Hematopoietic multipotent progenitor cell (in vitro differentiated cells): ENCODE results near the gene RGS11. TPM values are rescaled to one million over a fixed set of nuclear protein-coding genes. Genes with fewer than 3 reads are reported as not detected.
"Not testable (repeated sequence)": the region's sequence is repeated elsewhere in the genome, so short reads cannot be mapped to it uniquely, and the experiment has no call there.

Source experiments
- DNase-seq, 3 donors: peaks; one replicate each; pipeline ENCODE4 v3.0.0-alpha.2; 2011 to 2015; ENCODE audit warnings: low read depth in 2 of 3, low spot score in 2 of 3
- total RNA-seq: library from RNA; depleted of rRNA; stranded (reverse); fragments of >200 nt; gene quantifications from one replicate; pipeline ENCODE4 v1.2.3, GENCODE V29; 2012

RGS11 gene
- total RNA-seq, 1 donor, result 1.3 TPM

DNA sequence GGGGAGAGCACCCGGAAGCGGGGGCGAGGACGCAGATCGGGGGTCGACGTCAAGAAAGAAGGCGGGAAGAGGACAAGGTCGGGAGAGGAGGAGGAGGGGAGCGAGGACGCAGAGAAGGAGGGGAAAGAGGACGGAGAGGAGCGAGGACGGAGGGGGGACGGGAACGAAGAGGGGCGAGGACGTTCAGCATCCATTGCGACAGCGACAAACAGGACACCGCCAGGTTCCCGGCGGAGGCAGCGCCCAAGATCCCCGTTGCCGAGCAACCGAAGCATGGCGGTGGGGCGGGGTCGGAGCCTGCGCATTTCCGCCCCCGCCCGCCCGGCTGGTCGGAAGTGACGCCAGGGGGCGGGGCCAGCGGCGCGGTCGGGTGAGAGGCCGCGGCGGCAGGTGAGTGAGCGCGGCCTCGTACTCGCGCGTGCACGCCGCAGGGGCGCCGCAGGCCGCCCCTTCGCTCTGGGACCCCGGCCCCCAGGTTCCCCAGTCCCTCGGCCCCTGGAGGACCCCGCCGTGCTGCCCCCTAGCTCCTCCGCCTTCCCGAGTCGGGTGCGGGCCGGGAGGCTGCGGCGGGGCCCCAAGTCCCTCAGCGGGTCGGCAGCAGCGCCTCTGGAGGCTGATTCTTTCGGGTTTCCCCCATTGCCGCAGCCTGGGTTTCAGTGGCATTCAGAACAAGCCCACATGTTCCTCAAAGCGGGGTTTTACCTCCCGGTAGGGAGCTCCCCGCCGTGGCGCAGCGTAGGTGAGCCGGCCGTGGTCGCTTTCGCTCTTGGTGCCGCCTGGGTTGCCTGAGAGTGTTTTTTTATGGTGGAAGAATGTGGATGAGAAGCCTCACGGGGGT is 41.1 kb downstream of the RGS11 start, which contains the start of gene FAM234A:
Gene FAM234A, plus strand, starts transcription at position 354 of the 838 bp plus-strand sequence. CDS start 19,593 bp downstream, outside the sequence.
- DNase-seq, result peak; percentile 94 to 96 (median 95)

DNA sequence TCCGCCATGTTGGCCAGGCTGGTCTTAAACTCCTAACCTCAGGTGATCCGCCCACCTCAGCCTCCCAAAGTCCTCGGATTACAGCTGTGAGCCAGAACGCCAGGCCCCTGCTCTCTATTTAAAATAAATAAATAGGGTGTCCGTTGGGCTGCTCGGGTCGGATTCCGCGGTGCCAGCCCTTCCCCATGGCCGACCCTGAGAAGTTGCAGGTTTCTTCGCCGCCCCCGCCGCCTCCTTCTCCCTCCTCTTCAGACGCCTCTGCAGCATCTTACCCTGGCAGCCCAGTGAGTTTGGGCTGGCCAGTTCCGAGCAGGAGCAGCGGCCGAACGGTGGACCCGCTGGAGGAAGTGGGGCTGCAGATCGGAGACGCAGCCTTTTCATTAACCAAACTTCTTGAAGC is 44.8 kb downstream of the RGS11 start:
- DNase-seq, result no peak

DNA sequence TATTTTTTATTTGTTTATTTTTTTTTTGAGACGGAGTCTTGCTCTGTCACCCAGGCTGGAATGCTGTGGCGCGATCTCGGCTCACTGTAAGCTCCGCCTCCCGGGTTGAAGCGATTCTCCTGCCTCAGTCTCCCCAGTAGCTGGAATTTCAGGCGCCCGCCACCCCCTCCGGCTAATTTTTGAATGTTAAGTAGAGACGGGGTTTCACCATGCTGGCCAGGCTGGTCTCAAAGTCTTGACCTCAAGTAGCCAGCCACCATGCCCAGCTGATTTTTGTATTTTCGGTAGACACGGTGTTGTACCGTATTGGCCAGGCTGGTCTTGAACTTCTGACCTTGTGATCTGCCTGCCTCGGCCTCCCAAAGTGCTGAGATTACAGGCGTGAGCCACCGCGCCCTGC is 45.4 kb downstream of the RGS11 start:
- DNase-seq, result not testable (repeated sequence)

DNA sequence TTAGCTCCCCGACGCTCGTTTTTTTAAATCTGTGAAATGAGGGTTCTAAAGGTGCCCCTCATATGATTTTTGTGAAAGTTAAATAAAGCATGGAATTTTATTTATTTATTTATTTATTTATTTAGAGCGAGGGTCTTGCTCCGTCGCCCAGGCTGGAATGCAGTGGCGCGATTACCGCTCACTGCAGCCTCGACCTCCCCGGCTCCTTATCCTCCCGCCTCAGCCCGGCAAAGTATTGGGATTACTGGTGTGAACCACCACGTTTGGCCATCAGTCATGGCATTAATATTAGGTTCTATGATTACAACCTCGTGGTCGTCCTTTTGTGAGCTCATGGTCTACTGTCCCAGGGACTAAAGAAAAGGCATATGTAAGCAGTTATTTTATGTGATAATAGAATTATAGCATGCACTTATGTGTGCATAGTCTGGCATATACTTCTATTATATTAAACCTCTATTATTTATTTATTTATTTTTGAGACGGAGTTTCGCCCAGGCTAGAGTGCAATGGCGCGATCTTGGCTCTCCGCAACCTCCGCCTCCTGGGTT is 45.9 kb downstream of the RGS11 start:
- DNase-seq, result no peak

DNA sequence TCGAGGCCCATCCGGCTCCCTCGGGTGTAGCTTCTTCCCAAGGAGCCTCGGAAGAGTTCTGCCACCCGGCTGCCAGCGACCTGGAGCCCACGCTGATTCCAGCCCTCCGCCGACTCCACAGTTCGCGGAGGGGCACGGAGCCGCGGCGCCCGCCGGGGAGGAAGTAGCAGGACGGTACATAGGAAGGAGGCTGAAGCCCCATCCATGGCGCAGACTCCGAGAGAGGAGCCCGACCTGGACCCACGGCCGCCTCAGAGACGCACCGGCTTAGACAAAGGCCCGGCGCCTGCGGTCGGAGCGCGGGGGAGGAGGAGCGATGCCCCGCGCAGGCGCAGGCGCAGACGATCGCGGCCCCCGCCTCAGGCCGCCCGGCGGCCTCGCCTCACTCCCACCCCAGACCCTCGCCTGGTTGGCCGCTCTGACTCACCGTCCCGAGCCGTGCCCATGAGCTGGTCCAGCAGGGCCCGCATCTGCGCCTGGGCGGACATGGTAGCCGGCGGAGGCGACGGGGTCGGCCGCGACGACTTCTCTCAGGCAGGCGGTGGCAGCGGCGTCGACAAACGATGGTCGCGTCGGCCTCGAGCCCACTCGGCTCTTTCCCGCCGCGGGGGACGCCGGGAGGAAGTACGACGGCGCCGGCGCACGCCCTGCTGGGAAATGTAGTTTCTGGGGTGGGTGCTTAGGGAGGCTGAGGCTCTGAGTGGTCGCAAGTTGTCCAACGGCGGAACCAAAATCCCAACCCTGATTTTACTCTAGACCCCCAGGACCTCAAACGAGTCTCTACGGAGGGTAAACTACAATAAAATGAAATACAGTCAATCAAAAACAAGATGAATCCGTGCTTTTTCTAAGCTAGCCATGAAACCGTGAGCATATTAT is 46.7 kb downstream of the RGS11 start, which contains the start of gene LUC7L:
Gene LUC7L, minus strand, starts transcription at position 598 of the 879 bp plus-strand sequence. Its CDS starts 110 bp downstream, at position 488.
- DNase-seq, result peak; percentile 77 to 91 (median 86)

DNA sequence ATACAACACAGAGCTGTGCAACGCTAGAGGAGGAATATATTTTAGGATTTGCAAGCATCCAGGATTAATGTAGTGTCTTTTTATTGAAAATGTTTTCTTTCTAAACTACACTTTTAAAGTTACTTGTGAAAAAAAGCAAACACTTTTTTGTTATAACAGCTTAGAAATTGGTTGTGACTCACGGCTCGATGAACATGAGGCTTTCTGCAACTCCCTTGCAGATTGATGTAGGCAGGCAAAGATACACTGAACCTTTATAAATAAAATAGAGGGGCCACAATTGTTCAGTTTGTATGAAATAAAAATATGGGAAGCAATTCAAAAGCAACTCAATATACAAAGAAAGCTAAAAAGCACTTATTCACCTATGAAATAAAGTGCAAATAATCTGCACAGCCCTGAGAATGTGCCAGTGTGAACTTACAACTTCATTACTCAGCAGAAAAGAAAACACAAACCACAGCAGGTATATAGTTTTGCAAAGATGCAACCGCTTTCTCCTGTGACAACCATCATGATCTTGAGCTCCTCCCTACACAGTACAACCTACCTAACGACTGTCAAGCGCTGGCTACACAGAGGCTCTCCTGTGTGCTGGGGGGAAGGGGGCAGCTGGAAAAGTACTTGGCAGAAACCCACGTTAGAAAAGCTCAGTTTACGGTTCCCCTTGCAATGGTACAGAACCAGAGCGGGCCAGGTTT is 47.4 kb downstream of the RGS11 start:
- DNase-seq, result no peak

DNA sequence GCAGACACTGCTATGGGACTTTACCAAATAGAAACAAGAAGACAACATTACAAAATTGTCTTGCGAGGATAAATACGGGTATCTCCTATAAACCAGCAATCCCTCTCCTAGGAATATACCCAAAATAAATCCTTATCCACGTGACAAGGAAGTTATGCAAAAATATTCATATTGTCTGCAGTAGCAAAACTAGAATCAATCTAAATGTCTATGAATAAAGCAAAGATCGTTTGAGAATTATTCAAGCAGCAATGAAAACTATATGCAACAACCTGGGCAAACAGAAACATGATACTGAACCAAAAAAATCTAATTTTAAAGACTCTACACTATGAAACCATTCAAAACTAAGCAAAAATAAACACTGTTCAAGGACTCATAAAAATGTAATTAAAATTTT is 55.7 kb downstream of the RGS11 start:
- DNase-seq, result no peak

Other genes starting within 250 kb of the RGS11 start
- 9.4 TPM for gene POLR3K, start 222.3 kb downstream of the RGS11 start, total RNA-seq
- 12.4 TPM for gene SNRNP25, start 222.1 kb downstream of the RGS11 start, total RNA-seq
- 11.3 TPM for gene RHBDF1, start 203.3 kb downstream of the RGS11 start, total RNA-seq
- gene MPG, start 197.7 kb downstream of the RGS11 start, total RNA-seq, result 194 TPM
- 36.9 TPM for gene NPRL3, start 137.3 kb downstream of the RGS11 start, total RNA-seq
- not detected for gene HBZ, start 123.3 kb downstream of the RGS11 start, total RNA-seq
- gene HBM, start 110.0 kb downstream of the RGS11 start, total RNA-seq, result 1.3 TPM
- 169 TPM for gene HBA2, start 103.1 kb downstream of the RGS11 start, total RNA-seq
- 192 TPM for gene HBA1, start 99.3 kb downstream of the RGS11 start, total RNA-seq
- 3.8 TPM for gene HBQ1, start 95.5 kb downstream of the RGS11 start, total RNA-seq
- gene LUC7L, start 46.5 kb downstream of the RGS11 start, total RNA-seq, result 50.4 TPM
- 47.4 TPM for gene FAM234A, start 41.1 kb downstream of the RGS11 start, total RNA-seq
- gene ARHGDIG, start 4.6 kb upstream of the RGS11 start, total RNA-seq, result 0.27 TPM
- gene PDIA2, start 7.2 kb upstream of the RGS11 start, total RNA-seq, result 0.27 TPM
- 45.8 TPM for gene AXIN1, start 76.8 kb upstream of the RGS11 start, total RNA-seq
- 56.0 TPM for gene MRPL28, start 94.6 kb upstream of the RGS11 start, total RNA-seq
- gene PGAP6, start 106.0 kb upstream of the RGS11 start, total RNA-seq, result 88.3 TPM
- 170 TPM for gene NME4, start 121.3 kb upstream of the RGS11 start, total RNA-seq
- gene DECR2, start 125.9 kb upstream of the RGS11 start, total RNA-seq, result 13.5 TPM
- 23.4 TPM for gene RAB11FIP3, start 149.7 kb upstream of the RGS11 start, total RNA-seq